Measurements from ENCODE around the gene PRSS58. TPM values are rescaled to one million over a fixed set of nuclear protein-coding genes. Genes with fewer than 3 reads are reported as not detected.

PRSS58 gene
- total and polyA plus RNA-seq, 11 donors = not detected

GRCh38 chr7:142298009-142298408 lies 40.2 kb upstream of the PRSS58 start:
- no peaks in the 10 kb centered on the region for H3K4me1 ChIP-seq
- H3K36me3 ChIP-seq = no peaks in the 10 kb centered on the region
- H3K27ac ChIP-seq = no peak overlapping the region
- ATAC-seq = no peak
- H3K27me3 ChIP-seq = peaks cover 0 to 18% (median 0%) of the 10 kb centered on the region in 9 donors
- 39 to 45% (median 43%) methylated on average over 5 of the region's 5 CpGs for WGBS, 4 donors
- intact Hi-C loops (cut with DNase I) = no loop called here
- no peaks in the 10 kb centered on the region for H3K9me3 ChIP-seq
- DNase-seq = no peak
- H3K4me3 ChIP-seq = no peak overlapping the region
- TF ChIP-seq CTCF (IDR thresholded peaks at IDR 0.05) (peak in 1 of 12 donors; percentile 4), POLR2A (IDR thresholded peaks at IDR 0.05) (no peak)

GRCh38 chr7:142280263-142280662 lies 22.4 kb upstream of the PRSS58 start:
- no peak for ATAC-seq
- no peaks in the 10 kb centered on the region for H3K4me1 ChIP-seq
- TF ChIP-seq POLR2A (IDR thresholded peaks at IDR 0.05) = no peak
- no peak for TF ChIP-seq CTCF (IDR thresholded peaks at IDR 0.05)
- H3K36me3 ChIP-seq = no peaks in the 10 kb centered on the region
- H3K4me3 ChIP-seq = no peak overlapping the region
- no peak for DNase-seq
- 39 to 46% (median 44%) methylated on average over 3 of the region's 3 CpGs for WGBS, 4 donors
- peaks cover 0 to 21% (median 2%) of the 10 kb centered on the region in 12 donors for H3K9me3 ChIP-seq
- H3K27ac ChIP-seq = no peak overlapping the region
- intact Hi-C loops (cut with DNase I) = no loop called here
- no peaks in the 10 kb centered on the region for H3K27me3 ChIP-seq

GRCh38 chr7:142279601-142280000 lies 21.7 kb upstream of the PRSS58 start:
- ATAC-seq (no peak), DNase-seq (no peak)
- Histone ChIP-seq H3K4me3 (no peak overlapping the region), H3K27ac (no peak overlapping the region), H3K36me3 (no peaks in the 10 kb centered on the region), H3K9me3 (peaks cover 0 to 26% (median 6%) of the 10 kb centered on the region in 12 donors), H3K27me3 (no peaks in the 10 kb centered on the region), H3K4me1 (no peaks in the 10 kb centered on the region)
- TF ChIP-seq CTCF (IDR thresholded peaks at IDR 0.05) = no peak
- WGBS, 4 donors = 69 to 93% (median 78%) methylated on average over 1 of the region's 1 CpG
- intact Hi-C loops (cut with DNase I) = no loop called here

- Histone ChIP-seq H3K36me3 (no peaks in the 10 kb centered on the region), H3K9me3 (peaks cover 0 to 27% (median 6%) of the 10 kb centered on the region in 12 donors), H3K27me3 (no peaks in the 10 kb centered on the region), H3K27ac (no peak overlapping the region), H3K4me1 (no peaks in the 10 kb centered on the region), H3K4me3 (no peak overlapping the region)
- intact Hi-C loops (cut with DNase I) = no loop called here
- DNase-seq (no peak), ATAC-seq (no peak)
- TF ChIP-seq CTCF (IDR thresholded peaks at IDR 0.05) = no peak
- no peak for TF ChIP-seq POLR2A (IDR thresholded peaks at IDR 0.05)
- 73 to 78% (median 76%) methylated on average over 3 of the region's 3 CpGs for WGBS, 4 donors
Measured at GRCh38 chr7:142275028-142275427, 17.2 kb upstream of the PRSS58 start.
